RWPE2 (cell line): ENCODE measurements around the gene EFCAB13.
"Not testable (repeated sequence)": the region's sequence is repeated elsewhere in the genome, so short reads cannot be mapped to it uniquely, and the experiment has no call there.

Source experiments
- ATAC-seq: fragments of 200-7000 bp; cut with Tn5 transposase; 3 replicates; pipeline ENCODE4 v1.9.1; 2021; ENCODE audit warnings: low read depth
- DNase-seq: peaks from one replicate; pipeline ENCODE4 v3.0.0-alpha.2; 2020; ENCODE audit warnings: low spot score
- H3K27ac ChIP-seq: fragments of 450-650 bp; 2 replicates; pipeline ENCODE4 v1.5.1; 2017; ENCODE audit warnings: mild to moderate bottlenecking; ENCODE audit not compliant: poor library complexity, severe bottlenecking
- H3K27me3 ChIP-seq: fragments of 250-450 bp; sonication (Bioruptor Pico); 2 replicates; pipeline ENCODE4 v1.5.1; 2021; ENCODE audit warnings: mild to moderate bottlenecking, moderate library complexity; ENCODE audit not compliant: insufficient read depth, poor library complexity, severe bottlenecking
- H3K36me3 ChIP-seq: fragments of 250-450 bp; sonication (Bioruptor Pico); 2 replicates; pipeline ENCODE4 v1.5.1; 2020; ENCODE audit warnings: low read depth, mild to moderate bottlenecking, moderate library complexity
- H3K4me1 ChIP-seq: fragments of 250-450 bp; sonication (Bioruptor Pico); 2 replicates; pipeline ENCODE4 v1.5.1; 2021; ENCODE audit warnings: mild to moderate bottlenecking, moderate library complexity; ENCODE audit not compliant: insufficient read depth, poor library complexity, severe bottlenecking
- H3K4me3 ChIP-seq: fragments of 250-450 bp; sonication (Bioruptor Pico); 2 replicates; pipeline ENCODE4 v1.5.1; 2021; ENCODE audit warnings: mild to moderate bottlenecking, moderate library complexity; ENCODE audit not compliant: severe bottlenecking
- H3K9me3 ChIP-seq: fragments of 250-450 bp; sonication (Bioruptor Pico); 2 replicates; pipeline ENCODE4 v1.5.1; 2021; ENCODE audit warnings: mild to moderate bottlenecking, moderate library complexity; ENCODE audit not compliant: severe bottlenecking
- TF ChIP-seq, protein P1 (sequence below): fragments of 450-650 bp; IDR thresholded peaks from one replicate; pipeline ENCODE4 v1.5.1; 2017; ENCODE audit warnings: mild to moderate bottlenecking, moderate library complexity; ENCODE audit not compliant: poor library complexity, severe bottlenecking

EFCAB13 gene

DNA sequence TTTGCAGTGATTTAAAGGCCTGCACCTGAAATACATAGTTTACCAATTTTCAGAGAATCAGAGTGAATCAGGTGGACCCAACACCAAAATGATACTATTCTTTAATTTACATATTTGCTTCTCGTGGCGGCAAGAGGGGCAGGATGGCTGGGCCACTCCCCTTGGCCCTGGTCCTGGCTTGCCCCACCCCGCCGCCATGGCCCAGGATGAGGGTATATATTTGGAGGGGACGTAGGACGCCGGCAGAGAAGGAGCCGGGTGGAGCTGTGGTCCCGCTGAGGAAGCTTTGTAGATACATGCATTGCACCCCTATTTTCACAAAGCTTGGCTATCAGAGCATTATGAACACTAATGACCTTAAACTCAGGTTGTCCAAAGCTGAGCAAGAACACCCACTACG, 43.5 kb downstream of the EFCAB13 start:
- no peaks in the 10 kb centered on the region for H3K27me3 ChIP-seq
- no peaks in the 10 kb centered on the region; the same call in none of the 2 replicates for H3K36me3 ChIP-seq
- no peak for DNase-seq
- no peaks in the 10 kb centered on the region for H3K4me1 ChIP-seq
- no peak overlapping the region for H3K27ac ChIP-seq
- ATAC-seq: no peak
- no peaks in the 10 kb centered on the region for H3K9me3 ChIP-seq
- H3K4me3 ChIP-seq: no peak overlapping the region
- TF ChIP-seq, protein P1, sequence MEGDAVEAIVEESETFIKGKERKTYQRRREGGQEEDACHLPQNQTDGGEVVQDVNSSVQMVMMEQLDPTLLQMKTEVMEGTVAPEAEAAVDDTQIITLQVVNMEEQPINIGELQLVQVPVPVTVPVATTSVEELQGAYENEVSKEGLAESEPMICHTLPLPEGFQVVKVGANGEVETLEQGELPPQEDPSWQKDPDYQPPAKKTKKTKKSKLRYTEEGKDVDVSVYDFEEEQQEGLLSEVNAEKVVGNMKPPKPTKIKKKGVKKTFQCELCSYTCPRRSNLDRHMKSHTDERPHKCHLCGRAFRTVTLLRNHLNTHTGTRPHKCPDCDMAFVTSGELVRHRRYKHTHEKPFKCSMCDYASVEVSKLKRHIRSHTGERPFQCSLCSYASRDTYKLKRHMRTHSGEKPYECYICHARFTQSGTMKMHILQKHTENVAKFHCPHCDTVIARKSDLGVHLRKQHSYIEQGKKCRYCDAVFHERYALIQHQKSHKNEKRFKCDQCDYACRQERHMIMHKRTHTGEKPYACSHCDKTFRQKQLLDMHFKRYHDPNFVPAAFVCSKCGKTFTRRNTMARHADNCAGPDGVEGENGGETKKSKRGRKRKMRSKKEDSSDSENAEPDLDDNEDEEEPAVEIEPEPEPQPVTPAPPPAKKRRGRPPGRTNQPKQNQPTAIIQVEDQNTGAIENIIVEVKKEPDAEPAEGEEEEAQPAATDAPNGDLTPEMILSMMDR: no peak

DNA sequence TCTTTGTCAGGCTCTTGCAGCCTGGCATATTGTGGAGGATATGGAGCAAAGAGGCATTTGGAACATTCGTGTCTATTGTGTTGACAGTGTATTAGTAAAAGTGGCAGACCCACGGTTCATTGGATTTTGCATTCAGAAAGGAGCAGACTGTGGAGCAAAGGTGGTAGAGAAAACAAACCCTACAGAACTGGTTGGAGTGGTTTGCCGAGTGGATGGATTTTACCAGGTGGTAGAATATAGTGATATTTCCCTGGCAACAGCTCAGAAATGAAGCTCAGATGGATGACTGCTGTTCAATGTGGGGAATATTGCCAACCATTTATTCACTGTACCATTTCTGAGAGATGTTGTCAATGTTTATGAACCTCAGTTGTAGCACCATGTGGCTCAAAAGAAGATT, 44.5 kb downstream of the EFCAB13 start:
- Histone ChIP-seq H3K4me1 (no peaks in the 10 kb centered on the region), H3K36me3 (no peaks in the 10 kb centered on the region; the same call in none of the 2 replicates), H3K9me3 (peaks cover 8% of the 10 kb centered on the region), H3K27me3 (no peaks in the 10 kb centered on the region), H3K27ac (no peak overlapping the region), H3K4me3 (no peak overlapping the region)
- TF ChIP-seq, protein P1: no peak
- DNase-seq: no peak
- ATAC-seq: no peak

- H3K4me1 ChIP-seq, H3K36me3 ChIP-seq, DNase-seq, H3K4me3 ChIP-seq, H3K9me3 ChIP-seq, H3K27me3 ChIP-seq, H3K27ac ChIP-seq, ATAC-seq: not testable (repeated sequence)
These were observed 47.1 kb downstream of the EFCAB13 start for GRCh38 chr17:47370899-47371298.

- DNase-seq (no peak), ATAC-seq (no peak)
These were observed 49.2 kb downstream of the EFCAB13 start for GRCh38 chr17:47373002-47373401.

DNA sequence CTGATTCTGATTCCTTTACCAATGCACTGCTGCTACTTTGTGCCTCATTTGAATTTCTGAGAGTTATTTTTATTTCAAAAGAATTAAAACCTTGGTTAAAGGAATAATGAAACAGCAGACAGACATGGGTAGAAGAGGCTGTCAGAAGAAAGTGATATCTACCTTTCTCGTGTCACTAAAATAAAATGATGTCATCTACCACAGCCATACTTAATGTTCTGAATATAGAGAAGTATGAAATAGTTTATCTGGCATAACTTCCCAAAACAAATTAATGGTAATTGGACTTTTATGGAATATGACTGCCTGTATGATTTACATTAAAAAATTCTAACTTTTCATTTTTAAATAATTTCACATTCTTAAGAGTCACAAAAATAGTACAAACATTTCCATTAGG, 52.5 kb downstream of the EFCAB13 start:
- H3K27ac ChIP-seq: no peak overlapping the region
- ATAC-seq (no peak), DNase-seq (no peak)
- no peaks in the 10 kb centered on the region for H3K4me1 ChIP-seq
- no peaks in the 10 kb centered on the region for H3K27me3 ChIP-seq
- no peak overlapping the region for H3K4me3 ChIP-seq
- TF ChIP-seq, protein P1: no peak
- peaks cover 8% of the 10 kb centered on the region for H3K9me3 ChIP-seq
- H3K36me3 ChIP-seq: no peaks in the 10 kb centered on the region; the same call in 1 of the 2 replicates

More at GRCh38 chr17:47373002-47373401, 49.2 kb downstream of the EFCAB13 start:
- TF ChIP-seq, protein P1: no peak
- no peaks in the 10 kb centered on the region; the same call in none of the 2 replicates for H3K36me3 ChIP-seq
- no peaks in the 10 kb centered on the region for H3K27me3 ChIP-seq
- no peaks in the 10 kb centered on the region for H3K4me1 ChIP-seq
- H3K4me3 ChIP-seq: no peak overlapping the region
- peaks cover 8% of the 10 kb centered on the region for H3K9me3 ChIP-seq
- no peak overlapping the region for H3K27ac ChIP-seq
